Pancreas (tissue), 10 donors: ENCODE measurements around the gene SAMSN1. TPM values are rescaled to one million over a fixed set of nuclear protein-coding genes. Genes with fewer than 3 reads are reported as not detected.

Experiments
- ATAC-seq, 4 donors: fragments of 200-7000 bp; cut with Tn5 transposase; one replicate each; pipeline versions ENCODE4 v1.8.0 to v1.9.1; 2020; ENCODE audit warnings: mild to moderate bottlenecking in 4 of 4, moderate library complexity in 4 of 4
- DNase-seq, 6 donors: peaks; one replicate each; pipeline ENCODE4 v3.0.0-alpha.2; 2020
- FAIRE-seq: peaks from 2 replicates; lab custom pipeline; 2012; peaks lifted over from hg19 to GRCh38; lab: Jason Lieb, UNC
- H3K27ac ChIP-seq, 4 donors: fragments of 200-600 bp; sonication (generic); 1 replicate in 3 of 4; 2 replicates in 1 of 4; pipeline versions ENCODE4 v1.5.0 to v1.8.0; 2020
- H3K27me3 ChIP-seq, 4 donors: fragments of 200-600 bp; one replicate each; pipeline ENCODE4 v1.8.0; 2021
- H3K36me3 ChIP-seq, 3 donors: fragments of 200-600 bp; sonication (generic) in 1 of 3; one replicate each; pipeline versions ENCODE4 v1.5.0 to v1.8.0; 2020 to 2021
- H3K4me1 ChIP-seq, 3 donors: fragments of 200-600 bp; one replicate each; pipeline ENCODE4 v1.8.0; 2021
- H3K4me3 ChIP-seq, 4 donors: fragments of 200-600 bp; sonication (generic) in 2 of 4; one replicate each; pipeline versions ENCODE4 v1.5.0 to v1.8.0; 2020 to 2021
- H3K9me3 ChIP-seq, 4 donors: fragments of 200-600 bp; one replicate each; pipeline ENCODE4 v1.8.0; 2021
- WGBS, 2 donors: extraction: QIAGEN DNeasy Blood & Tissue Kit; methylation state at CpG; one replicate each; pipeline ENCODE4 v1.1.7; 2013; 5-methylcytosine and 5-hydroxymethylcytosine counted together
- intact Hi-C, 3 donors: fragments of 100-400 bp; cut with DNase I; formaldehyde crosslinking; loops; one replicate each; pipeline versions ENCODE4 v1.11.1 to v1.14.2; 2022
- polyA plus RNA-seq, 2 donors: library from polyadenylated mRNA; stranded (reverse); fragments of 200-250 nt; gene quantifications; one replicate each; pipeline ENCODE4 v1.2.3, GENCODE V29; 2013
- total RNA-seq, 6 donors: library from RNA; stranded (reverse); fragmentation: NEBNext Ultra II Directional in 4 of 6; extraction: Animal tissue kit (Norgen Biotek cat#: 25700) in 4 of 6; gene quantifications; one replicate each; pipeline versions ENCODE4 v1.2.1 to v1.2.4, GENCODE V29; 2021 to 2023
- TF ChIP-seq, protein P1 (sequence below), 4 donors: fragments of 200-600 bp; sonication (generic) in 3 of 4; IDR thresholded peaks; one replicate each; pipeline versions ENCODE4 v1.5.0 to v1.8.0; 2021; ENCODE audit warnings: antibody characterized with exemption in 4 of 4
- donor health status: healthy with polysubstance abuse.
- donor health status: DM: no; HTN: no; CAD: no; lungs with moderate emphysema.
- donor health status: DM: no; HTN: no; CAD: no.
- donor health status: control.
- donor health status: control.
- donor health status: Bipolar disorder and iron deficiency.
- donor health status: DM: yes; HTN: yes; CAD: no.
- donor health status: DM: no; HTN: no; CAD: no.
- donor health status: DM: no; HTN: no; CAD: no.
- donor health status: DM: yes; HTN: yes; CAD: no.

The SAMSN1 gene
- total and polyA plus RNA-seq, 8 donors, result 0.12 to 5.0 (median 1.1) TPM

DNA sequence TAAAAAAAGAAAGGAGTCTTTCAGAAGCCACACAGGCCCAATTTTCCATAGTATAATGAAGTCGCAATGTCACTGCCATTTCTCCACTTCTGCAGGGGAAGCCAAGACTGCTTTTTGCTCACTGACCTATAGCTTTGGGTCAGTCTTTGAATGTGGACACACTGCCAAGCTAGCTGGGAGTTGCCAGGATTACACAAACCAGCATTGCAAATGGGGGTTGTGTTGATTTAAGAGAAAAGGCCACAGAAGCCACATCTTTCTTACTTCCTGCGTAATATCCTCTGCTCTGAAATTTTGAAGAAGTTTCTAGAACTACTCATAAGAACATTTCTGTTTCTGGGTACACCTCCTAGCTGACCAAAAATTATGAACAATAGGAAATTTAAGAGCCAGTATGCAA lies 45.8 kb upstream of the SAMSN1 start:
- WGBS, 2 donors, result 82 to 92% methylated on average over 2 of the region's 2 CpGs
- intact Hi-C loops, result no loop called here
- no peak for FAIRE-seq
- Histone ChIP-seq H3K27ac (peak overlapping the region in 2 of 4 donors; percentile 32 to 39), H3K27me3 (no peaks in the 10 kb centered on the region), H3K9me3 (no peaks in the 10 kb centered on the region), H3K4me1 (no peaks in the 10 kb centered on the region), H3K36me3 (no peaks in the 10 kb centered on the region), H3K4me3 (no peak overlapping the region)
- peak in 3 of 4 donors; percentile 43 to 88 (median 73) for ATAC-seq
- peak in 2 of 6 donors; percentile 13 to 39 for DNase-seq
- TF ChIP-seq, protein P1, sequence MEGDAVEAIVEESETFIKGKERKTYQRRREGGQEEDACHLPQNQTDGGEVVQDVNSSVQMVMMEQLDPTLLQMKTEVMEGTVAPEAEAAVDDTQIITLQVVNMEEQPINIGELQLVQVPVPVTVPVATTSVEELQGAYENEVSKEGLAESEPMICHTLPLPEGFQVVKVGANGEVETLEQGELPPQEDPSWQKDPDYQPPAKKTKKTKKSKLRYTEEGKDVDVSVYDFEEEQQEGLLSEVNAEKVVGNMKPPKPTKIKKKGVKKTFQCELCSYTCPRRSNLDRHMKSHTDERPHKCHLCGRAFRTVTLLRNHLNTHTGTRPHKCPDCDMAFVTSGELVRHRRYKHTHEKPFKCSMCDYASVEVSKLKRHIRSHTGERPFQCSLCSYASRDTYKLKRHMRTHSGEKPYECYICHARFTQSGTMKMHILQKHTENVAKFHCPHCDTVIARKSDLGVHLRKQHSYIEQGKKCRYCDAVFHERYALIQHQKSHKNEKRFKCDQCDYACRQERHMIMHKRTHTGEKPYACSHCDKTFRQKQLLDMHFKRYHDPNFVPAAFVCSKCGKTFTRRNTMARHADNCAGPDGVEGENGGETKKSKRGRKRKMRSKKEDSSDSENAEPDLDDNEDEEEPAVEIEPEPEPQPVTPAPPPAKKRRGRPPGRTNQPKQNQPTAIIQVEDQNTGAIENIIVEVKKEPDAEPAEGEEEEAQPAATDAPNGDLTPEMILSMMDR (IDR thresholded peaks at IDR 0.05), result no peak

DNA sequence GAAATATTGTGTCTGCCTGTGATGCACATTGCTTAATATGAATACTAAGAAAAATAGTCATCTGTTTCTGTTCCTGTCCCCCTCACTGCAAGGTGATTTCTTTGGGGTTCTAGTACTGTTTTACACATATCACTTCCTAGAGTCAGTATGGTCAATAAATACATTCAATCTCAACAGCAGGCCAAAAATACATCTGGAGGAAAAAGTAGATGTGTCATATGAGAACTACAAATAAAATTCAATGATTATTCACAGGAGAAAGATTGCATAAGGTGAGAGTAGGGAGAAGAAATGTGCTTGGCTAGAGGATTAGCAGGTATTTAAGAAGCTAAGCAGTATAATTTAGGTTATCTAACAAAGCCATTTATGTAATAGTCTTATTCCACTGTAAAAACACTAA lies 45.3 kb upstream of the SAMSN1 start:
- intact Hi-C loops, result no loop called here
- Histone ChIP-seq H3K4me1 (no peaks in the 10 kb centered on the region), H3K36me3 (no peaks in the 10 kb centered on the region), H3K27me3 (no peaks in the 10 kb centered on the region), H3K27ac (peak overlapping the region in 1 of 4 donors; percentile 32), H3K9me3 (no peaks in the 10 kb centered on the region), H3K4me3 (no peak overlapping the region)
- FAIRE-seq, result no peak
- TF ChIP-seq, protein P1 (IDR thresholded peaks at IDR 0.05), result no peak
- peak in 1 of 4 donors; percentile 14 for ATAC-seq
- no peak for DNase-seq

DNA sequence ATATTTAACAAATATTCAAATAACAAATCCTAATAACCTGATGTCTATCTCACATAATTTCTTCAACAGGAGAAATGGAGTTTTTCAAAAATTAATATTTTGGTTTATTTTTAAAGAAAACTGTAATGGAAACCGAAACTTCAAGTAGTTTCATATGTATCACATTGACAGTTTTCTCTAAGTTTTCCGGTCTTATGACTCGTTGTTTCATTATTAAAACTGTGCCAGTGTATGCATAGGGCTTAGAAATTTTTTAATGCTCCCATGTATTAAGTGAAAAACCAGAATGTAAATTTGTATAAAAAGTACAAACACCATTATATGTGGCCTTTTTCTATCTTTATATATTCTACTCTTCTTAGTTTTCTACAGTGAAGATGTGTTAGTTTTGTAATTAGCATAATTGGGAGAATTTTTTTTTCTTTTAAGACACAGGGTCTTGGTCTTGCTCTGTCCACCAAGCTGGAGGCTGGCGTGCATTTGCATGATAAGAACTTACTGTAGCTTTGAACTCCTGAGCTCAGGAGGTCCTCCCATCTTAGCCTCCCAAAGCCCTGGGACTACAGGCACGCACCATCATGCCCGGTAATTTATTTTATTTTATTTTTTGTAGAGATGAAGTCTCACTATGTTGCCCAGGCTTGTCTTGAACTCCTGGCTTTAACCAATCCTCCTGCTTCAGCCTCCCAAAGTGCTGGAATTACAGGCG lies 43.9 kb upstream of the SAMSN1 start:
- ATAC-seq (no peak), DNase-seq (no peak), FAIRE-seq (no peak)
- H3K9me3 ChIP-seq, result no peaks in the 10 kb centered on the region
- H3K4me3 ChIP-seq, result no peak overlapping the region
- no peaks in the 10 kb centered on the region for H3K36me3 ChIP-seq
- 74 to 78% methylated on average over 7 of the region's 7 CpGs for WGBS, 2 donors
- H3K27ac ChIP-seq, result no peak overlapping the region
- H3K4me1 ChIP-seq, result no peaks in the 10 kb centered on the region
- TF ChIP-seq, protein P1 (IDR thresholded peaks at IDR 0.05), result no peak
- no peaks in the 10 kb centered on the region for H3K27me3 ChIP-seq
- intact Hi-C loops, result no loop called here

DNA sequence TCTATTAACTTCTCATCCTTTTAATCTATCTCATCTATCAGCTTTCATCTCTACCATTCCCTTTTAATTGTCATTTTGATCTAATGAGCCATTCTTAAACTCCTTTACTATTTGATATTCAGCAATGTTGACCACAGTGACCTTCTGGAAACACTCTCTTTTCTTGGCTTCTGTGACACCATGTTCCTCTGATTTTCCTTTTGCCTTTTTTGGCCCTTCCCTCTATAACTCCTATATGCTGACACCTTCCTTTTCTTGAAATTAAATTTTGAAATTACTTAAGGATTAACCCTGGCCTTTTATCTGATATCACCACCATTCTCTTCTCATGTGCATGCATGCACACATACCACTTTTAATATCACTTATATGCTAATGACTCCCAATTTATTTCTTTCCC lies 41.2 kb upstream of the SAMSN1 start:
- Histone ChIP-seq H3K4me3 (no peak overlapping the region), H3K27ac (no peak overlapping the region), H3K27me3 (no peaks in the 10 kb centered on the region), H3K9me3 (no peaks in the 10 kb centered on the region), H3K36me3 (no peaks in the 10 kb centered on the region), H3K4me1 (no peaks in the 10 kb centered on the region)
- ATAC-seq, result no peak
- no peak for DNase-seq
- TF ChIP-seq, protein P1 (IDR thresholded peaks at IDR 0.05), result no peak
- FAIRE-seq, result no peak
- intact Hi-C loops, result no loop called here

DNA sequence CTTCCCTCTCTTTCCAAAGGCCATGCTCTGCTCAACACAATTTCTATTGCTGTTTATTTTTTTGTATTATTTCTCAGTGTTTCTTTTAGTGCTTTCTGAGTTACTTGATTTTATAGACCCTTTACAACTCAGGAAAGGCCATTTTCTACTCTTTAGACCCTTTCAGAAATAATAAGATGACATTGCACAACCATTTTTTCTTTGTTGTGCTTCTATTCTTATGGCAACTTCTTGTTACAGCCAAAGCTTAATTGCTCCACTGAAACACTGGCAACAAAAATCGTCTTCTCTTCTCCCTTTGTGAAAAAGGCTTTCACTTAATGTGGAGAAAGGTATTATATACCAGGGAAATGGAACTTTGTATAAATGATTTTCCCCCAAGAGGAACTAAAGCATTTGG lies 39.0 kb upstream of the SAMSN1 start:
- WGBS, 2 donors, result 19 to 22% methylated on average over 1 of the region's 1 CpG
- H3K4me1 ChIP-seq, result no peaks in the 10 kb centered on the region
- H3K36me3 ChIP-seq, result no peaks in the 10 kb centered on the region
- TF ChIP-seq, protein P1 (IDR thresholded peaks at IDR 0.05), result no peak
- no peaks in the 10 kb centered on the region for H3K9me3 ChIP-seq
- H3K4me3 ChIP-seq, result no peak overlapping the region
- FAIRE-seq, result no peak
- no peak for ATAC-seq
- intact Hi-C loops, result no loop called here
- no peaks in the 10 kb centered on the region for H3K27me3 ChIP-seq
- no peak for DNase-seq
- no peak overlapping the region for H3K27ac ChIP-seq
